Measurements from ENCODE around the gene POU4F1. TPM values are rescaled to one million over a fixed set of nuclear protein-coding genes. Genes with fewer than 3 reads are reported as not detected.
"Not testable (repeated sequence)": the region's sequence is repeated elsewhere in the genome, so short reads cannot be mapped to it uniquely, and the experiment has no call there.

POU4F1 gene
- total RNA-seq, 1 donor from 2014 or later = 1.6 TPM

DNA sequence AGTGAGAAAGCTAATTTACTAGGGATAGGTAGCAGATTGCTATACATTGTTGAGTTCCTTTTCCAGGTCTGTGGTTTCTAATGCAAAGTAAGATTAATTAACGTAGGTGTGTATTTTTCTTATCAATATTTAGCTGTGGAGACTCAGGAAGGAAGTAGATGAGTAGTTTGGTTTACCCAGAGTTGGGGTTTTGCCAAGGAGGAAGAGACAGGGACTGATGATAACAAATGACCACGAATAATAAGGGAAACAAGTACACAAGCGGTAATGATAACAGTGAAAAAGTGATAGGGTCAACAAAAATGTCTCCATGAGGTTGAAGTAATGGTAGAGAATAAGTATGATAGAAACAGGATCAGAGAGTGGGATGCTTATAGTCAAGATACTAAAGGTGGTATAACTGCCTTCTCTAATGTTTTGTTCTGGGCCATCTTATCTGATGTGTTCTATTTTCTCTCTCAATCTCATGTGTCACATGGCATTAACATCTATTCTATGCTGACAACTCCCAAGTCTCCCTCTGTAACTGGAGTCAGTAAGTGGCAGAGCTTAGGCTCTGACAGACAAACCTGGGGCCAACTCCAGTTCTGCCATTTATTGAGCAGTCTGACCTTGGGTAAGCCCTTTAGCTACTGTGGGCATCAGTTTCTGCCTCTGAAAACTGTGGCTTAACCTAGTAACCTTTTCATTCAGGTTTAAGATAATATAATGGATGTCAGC, 46.8 kb upstream of the POU4F1 start:
- Mint-ChIP-seq H3K27me3 (ENCODE audit: insufficient read depth, low read depth) (no peaks in the 10 kb centered on the region), H3K27ac (no peak overlapping the region), H3K36me3 (peaks cover 15% of the 10 kb centered on the region), H3K4me3 (no peak overlapping the region), H3K9me3 (no peaks in the 10 kb centered on the region), H3K4me1 (no peaks in the 10 kb centered on the region)
- DNase-seq (ENCODE audit: low spot score) = no peak
- no peaks in the 10 kb centered on the region for H3K9me3 ChIP-seq (ENCODE audit: low read depth)
- no peak overlapping the region for H3K9ac ChIP-seq
- peaks cover 50% of the 10 kb centered on the region for H4K20me1 ChIP-seq (ENCODE audit: low read depth)
- H3K27me3 ChIP-seq = no peaks in the 10 kb centered on the region
- H3K4me2 ChIP-seq = no peak overlapping the region
- no peak overlapping the region for H2AFZ ChIP-seq (replicated peaks)
- H3K36me3 ChIP-seq = no peaks in the 10 kb centered on the region
- H3K4me1 ChIP-seq = no peaks in the 10 kb centered on the region
- no peaks in the 10 kb centered on the region for H3F3A ChIP-seq (ENCODE audit: low read depth)
- H3K27ac ChIP-seq = no peak overlapping the region
- no peak overlapping the region for H3K4me3 ChIP-seq
- peaks cover 98% of the 10 kb centered on the region for H3K79me2 ChIP-seq (ENCODE audit: low read depth)
- TF ChIP-seq EZH2 (IDR thresholded peaks at IDR 0.05) (no peak), EZH2phosphoT487 (IDR thresholded peaks at IDR 0.05) (no peak)
- TF ChIP-seq, protein P1, sequence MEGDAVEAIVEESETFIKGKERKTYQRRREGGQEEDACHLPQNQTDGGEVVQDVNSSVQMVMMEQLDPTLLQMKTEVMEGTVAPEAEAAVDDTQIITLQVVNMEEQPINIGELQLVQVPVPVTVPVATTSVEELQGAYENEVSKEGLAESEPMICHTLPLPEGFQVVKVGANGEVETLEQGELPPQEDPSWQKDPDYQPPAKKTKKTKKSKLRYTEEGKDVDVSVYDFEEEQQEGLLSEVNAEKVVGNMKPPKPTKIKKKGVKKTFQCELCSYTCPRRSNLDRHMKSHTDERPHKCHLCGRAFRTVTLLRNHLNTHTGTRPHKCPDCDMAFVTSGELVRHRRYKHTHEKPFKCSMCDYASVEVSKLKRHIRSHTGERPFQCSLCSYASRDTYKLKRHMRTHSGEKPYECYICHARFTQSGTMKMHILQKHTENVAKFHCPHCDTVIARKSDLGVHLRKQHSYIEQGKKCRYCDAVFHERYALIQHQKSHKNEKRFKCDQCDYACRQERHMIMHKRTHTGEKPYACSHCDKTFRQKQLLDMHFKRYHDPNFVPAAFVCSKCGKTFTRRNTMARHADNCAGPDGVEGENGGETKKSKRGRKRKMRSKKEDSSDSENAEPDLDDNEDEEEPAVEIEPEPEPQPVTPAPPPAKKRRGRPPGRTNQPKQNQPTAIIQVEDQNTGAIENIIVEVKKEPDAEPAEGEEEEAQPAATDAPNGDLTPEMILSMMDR (IDR thresholded peaks at IDR 0.05) = no peak

DNA sequence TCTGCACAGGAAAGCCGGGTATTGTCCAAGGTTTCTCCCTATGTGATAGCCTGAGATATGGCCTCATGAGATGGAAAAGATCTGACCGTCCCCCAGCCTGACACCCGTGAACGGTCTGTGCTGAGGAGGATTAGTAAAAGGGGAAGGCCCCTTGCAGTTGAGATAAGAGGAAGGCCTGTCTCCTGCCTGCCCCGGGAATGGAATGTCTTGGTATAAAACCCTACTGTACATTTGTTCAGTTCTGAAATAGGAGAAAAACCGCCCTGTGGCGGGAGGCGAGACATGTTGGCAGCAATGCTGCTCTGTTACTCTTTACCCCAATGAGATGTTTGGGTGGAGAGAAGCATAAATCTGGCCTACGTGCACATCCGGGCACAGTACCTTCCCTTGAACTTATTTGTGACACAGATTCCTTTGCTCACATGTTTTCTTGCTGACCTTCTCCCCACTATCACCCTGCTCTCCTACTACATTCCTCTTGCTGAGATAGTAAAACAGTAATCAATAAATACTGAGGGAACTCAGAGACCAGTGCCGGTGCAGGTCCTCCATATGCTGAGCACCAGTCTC, 43.8 kb upstream of the POU4F1 start:
- H3K36me3 Mint-ChIP-seq = peaks cover 16% of the 10 kb centered on the region
- not testable (repeated sequence) for H3K4me1 ChIP-seq; H2AFZ ChIP-seq (replicated peaks); H3K27me3 ChIP-seq; H3F3A ChIP-seq (ENCODE audit: low read depth); H3K4me3 Mint-ChIP-seq; H3K4me2 ChIP-seq; H3K9ac ChIP-seq; H3K9me3 ChIP-seq (ENCODE audit: low read depth); H3K36me3 ChIP-seq; H3K27me3 Mint-ChIP-seq (ENCODE audit: insufficient read depth, low read depth); H3K9me3 Mint-ChIP-seq; H3K27ac ChIP-seq; H3K27ac Mint-ChIP-seq; H3K4me3 ChIP-seq; H3K4me1 Mint-ChIP-seq
- DNase-seq (ENCODE audit: low spot score) = peak; percentile 18
- Histone ChIP-seq H3K79me2 (ENCODE audit: low read depth) (peaks cover 96% of the 10 kb centered on the region), H4K20me1 (ENCODE audit: low read depth) (peaks cover 46% of the 10 kb centered on the region)

DNA sequence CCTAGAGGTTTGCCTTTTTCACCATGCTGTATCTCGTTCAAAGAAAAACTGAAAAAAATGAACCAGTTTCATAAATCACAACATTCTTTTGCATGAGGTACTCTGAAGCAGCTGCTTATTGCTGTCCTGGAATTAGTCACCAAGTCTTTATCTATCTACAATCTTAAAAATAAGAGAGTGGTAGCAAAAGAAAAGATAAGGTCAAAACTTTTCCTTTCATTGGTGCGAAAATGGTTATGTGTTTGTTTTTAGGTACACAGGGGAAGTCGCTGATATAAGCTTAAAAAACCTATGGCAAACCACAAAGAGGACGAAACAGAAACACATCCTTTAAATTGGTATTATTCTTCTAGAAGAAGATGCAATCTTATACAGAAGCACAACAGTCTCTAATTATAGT, 34.9 kb upstream of the POU4F1 start:
- peaks cover 42% of the 10 kb centered on the region for H3K36me3 Mint-ChIP-seq
- Histone ChIP-seq H3K9me3 (ENCODE audit: low read depth) (no peaks in the 10 kb centered on the region), H3F3A (ENCODE audit: low read depth) (no peaks in the 10 kb centered on the region), H3K27ac (no peak overlapping the region), H3K79me2 (ENCODE audit: low read depth) (peaks cover 11% of the 10 kb centered on the region), H4K20me1 (ENCODE audit: low read depth) (peaks cover 3% of the 10 kb centered on the region), H2AFZ (replicated peaks) (no peak overlapping the region), H3K9ac (no peak overlapping the region), H3K4me2 (no peak overlapping the region), H3K27me3 (no peaks in the 10 kb centered on the region), H3K4me3 (no peak overlapping the region), H3K4me1 (no peaks in the 10 kb centered on the region), H3K36me3 (peaks cover 8% of the 10 kb centered on the region)
- peaks cover 3% of the 10 kb centered on the region for H3K9me3 Mint-ChIP-seq
- no peaks in the 10 kb centered on the region for H3K27me3 Mint-ChIP-seq (ENCODE audit: insufficient read depth, low read depth)
- H3K4me1 Mint-ChIP-seq = no peaks in the 10 kb centered on the region
- TF ChIP-seq, protein P1 (IDR thresholded peaks at IDR 0.05) = no peak
- TF ChIP-seq EZH2 (IDR thresholded peaks at IDR 0.05) = no peak
- TF ChIP-seq EZH2phosphoT487 (IDR thresholded peaks at IDR 0.05) = no peak
- no peak overlapping the region for H3K27ac Mint-ChIP-seq
- no peak for DNase-seq (ENCODE audit: low spot score)
- no peak overlapping the region for H3K4me3 Mint-ChIP-seq

DNA sequence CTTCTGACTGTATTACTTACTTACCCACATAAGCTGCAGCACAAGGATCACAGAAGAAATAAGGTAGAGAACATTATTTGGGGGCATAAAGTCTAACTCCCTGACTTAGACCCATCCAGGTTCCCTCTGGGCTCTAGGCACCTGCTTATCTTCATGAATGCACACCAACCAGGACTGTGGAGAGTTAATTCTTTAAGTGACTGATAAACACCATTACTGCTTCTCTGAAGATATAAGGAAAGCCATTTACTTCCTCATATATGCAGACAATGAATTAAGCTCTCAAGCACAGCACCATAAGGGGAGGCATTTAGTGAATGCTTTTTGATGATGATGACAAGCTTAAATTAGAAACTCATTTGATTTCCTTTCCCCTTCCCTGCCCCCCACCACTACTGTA, 33.1 kb upstream of the POU4F1 start:
- H3K9me3 ChIP-seq (ENCODE audit: low read depth) = no peaks in the 10 kb centered on the region
- H3K36me3 ChIP-seq = peaks cover 8% of the 10 kb centered on the region
- no peaks in the 10 kb centered on the region for H3K4me1 ChIP-seq
- H3K4me1 Mint-ChIP-seq = no peaks in the 10 kb centered on the region
- no peak overlapping the region for H3K27ac Mint-ChIP-seq
- no peak overlapping the region for H3K27ac ChIP-seq
- H3K36me3 Mint-ChIP-seq = peaks cover 48% of the 10 kb centered on the region
- no peak overlapping the region for H2AFZ ChIP-seq (replicated peaks)
- no peaks in the 10 kb centered on the region for H3K27me3 ChIP-seq
- H3K4me3 Mint-ChIP-seq = no peak overlapping the region
- no peaks in the 10 kb centered on the region for H3K79me2 ChIP-seq (ENCODE audit: low read depth)
- H3F3A ChIP-seq (ENCODE audit: low read depth) = no peaks in the 10 kb centered on the region
- no peaks in the 10 kb centered on the region for H4K20me1 ChIP-seq (ENCODE audit: low read depth)
- H3K9me3 Mint-ChIP-seq = peaks cover 3% of the 10 kb centered on the region
- H3K9ac ChIP-seq = no peak overlapping the region
- H3K4me2 ChIP-seq = no peak overlapping the region
- H3K4me3 ChIP-seq = no peak overlapping the region
- TF ChIP-seq EZH2phosphoT487 (IDR thresholded peaks at IDR 0.05) (no peak), EZH2 (IDR thresholded peaks at IDR 0.05) (no peak)
- TF ChIP-seq, protein P1 (IDR thresholded peaks at IDR 0.05) = no peak
- no peak for DNase-seq (ENCODE audit: low spot score)
- peaks cover 2% of the 10 kb centered on the region for H3K27me3 Mint-ChIP-seq (ENCODE audit: insufficient read depth, low read depth)
